Coronary artery (tissue), 2 donors: ENCODE data around the gene TIMP2.
"Not testable (repeated sequence)": the region's sequence is repeated elsewhere in the genome, so short reads cannot be mapped to it uniquely, and the experiment has no call there.

Experiments used
- DNase-seq: peaks from one replicate; pipeline ENCODE4 v3.0.0-alpha.2; 2017; ENCODE audit warnings: low spot score
- H3K27ac ChIP-seq, 2 donors: fragments of 200-600 bp; sonication (generic); one replicate each; pipeline ENCODE4 v1.5.1; 2016 to 2019
- H3K4me3 ChIP-seq: fragments of 200-600 bp; sonication (generic); 2 replicates; pipeline ENCODE4 v1.5.1; 2016; ENCODE audit warnings: mild to moderate bottlenecking, moderate library complexity
- CTCF ChIP-seq: fragments of 200-600 bp; sonication (generic); IDR thresholded peaks from one replicate; pipeline ENCODE4 v1.5.1; 2019; ENCODE audit warnings: antibody characterized with exemption

The TIMP2 gene

GRCh38 chr17:78904371-78904770 is 20.8 kb downstream of the TIMP2 start:
- TF ChIP-seq CTCF, result no peak
- H3K27ac ChIP-seq, result no peak overlapping the region
- no peak for DNase-seq

GRCh38 chr17:78903101-78903779 is 21.9 kb downstream of the TIMP2 start, which contains the start of gene CEP295NL:
TSS of gene CEP295NL (minus strand) at chr17:78903201. CDS start at chr17:78901828, 1,373 bp downstream.
- no peak within 1 kb of the TSS for H3K4me3 ChIP-seq
- no peak for DNase-seq
- H3K27ac ChIP-seq, result peak within 1 kb of the TSS in 1 of 2 donors; percentile 40
- TF ChIP-seq CTCF, result no peak

More at GRCh38 chr17:78904371-78904770, 20.8 kb downstream of the TIMP2 start:
- H3K4me3 ChIP-seq, result no peak overlapping the region

GRCh38 chr17:78902231-78902630 is 23.0 kb downstream of the TIMP2 start:
- not testable (repeated sequence) for H3K27ac ChIP-seq, H3K4me3 ChIP-seq, DNase-seq

GRCh38 chr17:78901806-78902205 is 23.4 kb downstream of the TIMP2 start:
- TF ChIP-seq CTCF, result no peak
- Histone ChIP-seq H3K4me3 (no peak overlapping the region), H3K27ac (no peak overlapping the region)
- DNase-seq, result no peak

GRCh38 chr17:78900816-78901215 is 24.4 kb downstream of the TIMP2 start:
- Histone ChIP-seq H3K27ac (no peak overlapping the region), H3K4me3 (no peak overlapping the region)
- no peak for DNase-seq
- TF ChIP-seq CTCF, result no peak

GRCh38 chr17:78899361-78900260 is 25.6 kb downstream of the TIMP2 start:
- H3K4me3 ChIP-seq, result no peak overlapping the region
- peak overlapping the region in 1 of 2 donors; percentile 63 for H3K27ac ChIP-seq
- TF ChIP-seq CTCF, result no peak

GRCh38 chr17:78898947-78899346 is 26.2 kb downstream of the TIMP2 start:
- no peak for TF ChIP-seq CTCF
- Histone ChIP-seq H3K4me3 (no peak overlapping the region), H3K27ac (peak overlapping the region in 1 of 2 donors; percentile 63)
- DNase-seq, result no peak

More at GRCh38 chr17:78899361-78900260, 25.6 kb downstream of the TIMP2 start:
- no peak for DNase-seq
